Heart left ventricle (tissue), 16 donors: Measurements from ENCODE around the gene GALNT5. TPM values are rescaled to one million over a fixed set of nuclear protein-coding genes. Genes with fewer than 3 reads are reported as not detected.

ENCODE experiments used
- ATAC-seq, 4 donors: fragments of 200-7000 bp; cut with Tn5 transposase; one replicate each; pipeline ENCODE4 v1.9.1; 2020 to 2022; ENCODE audit warnings: moderate library complexity in 4 of 4, mild to moderate bottlenecking in 3 of 4, moderate number of reproducible peaks in 1 of 4
- DNase-seq, 5 donors: peaks; one replicate each; pipeline ENCODE4 v3.0.0-alpha.2; 2020
- H3K27ac ChIP-seq, 12 donors: fragments of 200-600 bp; sonication (generic) in 4 of 12; one replicate each; pipeline versions ENCODE4 v1.5.0 to v1.8.0; 2016 to 2022; ENCODE audit warnings: mild to moderate bottlenecking in 2 of 12
- H3K27me3 ChIP-seq, 9 donors: fragments of 200-600 bp; sonication (generic) in 2 of 9; one replicate each; pipeline versions ENCODE4 v1.5.1 to v1.8.0; 2016 to 2022; ENCODE audit warnings: mild to moderate bottlenecking in 3 of 9
- H3K36me3 ChIP-seq, 9 donors: fragments of 200-600 bp; sonication (generic) in 2 of 9; one replicate each; pipeline versions ENCODE4 v1.5.0 to v1.8.0; 2018 to 2022; ENCODE audit warnings: mild to moderate bottlenecking in 2 of 9
- H3K4me1 ChIP-seq, 12 donors: fragments of 200-600 bp; sonication (generic) in 4 of 12; one replicate each; pipeline versions ENCODE4 v1.5.0 to v1.8.0; 2016 to 2022; ENCODE audit warnings: mild to moderate bottlenecking in 3 of 12
- H3K4me3 ChIP-seq, 12 donors: fragments of 200-600 bp; sonication (generic) in 4 of 12; one replicate each; pipeline versions ENCODE4 v1.5.0 to v1.8.0; 2017 to 2022; ENCODE audit warnings: mild to moderate bottlenecking in 9 of 12, moderate library complexity in 4 of 12
- H3K9me3 ChIP-seq, 12 donors: fragments of 200-600 bp; sonication (generic) in 4 of 12; one replicate each; pipeline versions ENCODE4 v1.5.0 to v1.8.0; 2016 to 2022; ENCODE audit warnings: mild to moderate bottlenecking in 1 of 12
- POLR2A ChIP-seq, 2 donors: fragments of 450-650 bp; IDR thresholded peaks; one replicate each; pipeline ENCODE4 v1.6.1; 2017; ENCODE audit warnings: antibody characterized with exemption in 2 of 2, mild to moderate bottlenecking in 2 of 2, moderate library complexity in 2 of 2
- WGBS, 4 donors: extraction: QIAGEN DNeasy Blood & Tissue Kit in 2 of 4; methylation state at CpG; one replicate each; pipeline versions ENCODE4 v1.1.5 to v1.1.7; 2013 to 2018; 5-methylcytosine and 5-hydroxymethylcytosine counted together
- intact Hi-C, 10 donors: fragments of 100-400 bp; cut with DNase I; formaldehyde crosslinking; loops; one replicate each; pipeline versions ENCODE4 v1.11.1 to v1.14.2; 2022
- polyA plus RNA-seq, 2 donors: library from polyadenylated mRNA; stranded (reverse); fragments of 200-250 nt; gene quantifications; one replicate each; pipeline ENCODE4 v1.2.3, GENCODE V29; 2013
- total RNA-seq, 9 donors: library from RNA; depleted of rRNA in 2 of 9; stranded (reverse); fragments of >200 nt in 2 of 9; fragmentation: NEBNext Ultra II Directional in 3 of 9; extraction: Animal tissue kit (Norgen Biotek cat#: 25700) in 3 of 9; gene quantifications; one replicate each; pipeline versions ENCODE4 v1.1.0 to v1.2.4, GENCODE V29; 2016 to 2023
- TF ChIP-seq, protein P1 (sequence below), 12 donors: fragments of 200-600 bp; sonication (generic) in 4 of 12; IDR thresholded peaks; one replicate each; pipeline versions ENCODE4 v1.5.0 to v1.8.0; 2018 to 2022; ENCODE audit warnings: antibody characterized with exemption in 12 of 12, mild to moderate bottlenecking in 5 of 12
- donor health status: ischemic (EF 13 %, LVEDD 7.1; RV severe dilation, severe dysfunction).
- donor health status: healthy with polysubstance abuse.
- donor health status: DM: no; HTN: yes; CAD: no.
- donor health status: DM: no; HTN: no; CAD: no.
- donor health status: ischemic (EF 25% LVEDD 6.9; RV normal size, moderate dysfunction).
- donor health status: ischemic (EF 25% LVEDD 5.7; RV mildly dilated, moderate dysfunction).
- donor health status: healthy.
- donor health status: DM: yes; HTN: yes; CAD: no.
- donor health status: ischemic (EF 35%, LVEDD 5.7; RV mildly dilated, moderate dysfunction).
- donor health status: nonischemic (EF 11% LVEDD 7.7; RV severe dilation, severe dysfunction).
- donor health status: DM: yes; HTN: yes; CAD: no.
- donor health status: PGD.
- donor health status: ischemic (EF 29% LVEDD 5.4; RV normal size, mild dysfunction).
- donor health status: nonischemic (EF 23%, LVEDD 6.1; RV moderate dilation, normal function).

Gene GALNT5
- total and polyA plus RNA-seq, 11 donors = 0.04 to 1.0 (median 0.16) TPM; not detected in 1

DNA sequence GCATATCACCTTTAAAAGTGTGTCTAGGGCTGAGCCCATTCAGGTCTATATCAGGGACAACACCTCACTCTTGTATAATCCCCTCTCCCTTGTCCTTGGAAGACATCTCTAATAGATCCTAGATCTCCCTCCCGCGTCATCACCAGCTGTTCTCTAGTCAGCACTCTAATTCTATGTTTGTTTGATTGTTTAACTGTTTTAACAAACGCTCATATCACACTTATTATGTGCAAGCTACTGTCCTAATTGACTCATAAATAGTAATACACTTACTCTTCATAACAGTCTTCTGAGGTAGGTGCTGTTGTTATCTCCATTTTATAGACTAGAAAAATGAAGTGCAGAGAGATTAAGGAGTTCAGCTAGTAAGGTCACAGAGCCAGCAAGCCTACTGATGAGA lies 69.7 kb downstream of the GALNT5 start:
- WGBS, 4 donors = 66 to 74% (median 68%) methylated on average over 3 of the region's 3 CpGs
- H3K9me3 ChIP-seq = no peaks in the 10 kb centered on the region
- no peak overlapping the region for H3K27ac ChIP-seq
- H3K27me3 ChIP-seq = no peaks in the 10 kb centered on the region
- no peak overlapping the region for H3K4me3 ChIP-seq
- DNase-seq (no peak), ATAC-seq (peak in 2 of 4 donors; percentile 28 to 35)
- no peaks in the 10 kb centered on the region for H3K36me3 ChIP-seq
- peaks cover 0 to 11% (median 0%) of the 10 kb centered on the region in 12 donors for H3K4me1 ChIP-seq
- intact Hi-C loops = loop anchor here in 5 of 10 donors (5.0 to 10.0 kb wide), 6 partner anchors 158 to 678 kb away; no protein-coding TSS in a partner anchor
- no peak for TF ChIP-seq POLR2A (IDR thresholded peaks at IDR 0.05)
- TF ChIP-seq, protein P1, sequence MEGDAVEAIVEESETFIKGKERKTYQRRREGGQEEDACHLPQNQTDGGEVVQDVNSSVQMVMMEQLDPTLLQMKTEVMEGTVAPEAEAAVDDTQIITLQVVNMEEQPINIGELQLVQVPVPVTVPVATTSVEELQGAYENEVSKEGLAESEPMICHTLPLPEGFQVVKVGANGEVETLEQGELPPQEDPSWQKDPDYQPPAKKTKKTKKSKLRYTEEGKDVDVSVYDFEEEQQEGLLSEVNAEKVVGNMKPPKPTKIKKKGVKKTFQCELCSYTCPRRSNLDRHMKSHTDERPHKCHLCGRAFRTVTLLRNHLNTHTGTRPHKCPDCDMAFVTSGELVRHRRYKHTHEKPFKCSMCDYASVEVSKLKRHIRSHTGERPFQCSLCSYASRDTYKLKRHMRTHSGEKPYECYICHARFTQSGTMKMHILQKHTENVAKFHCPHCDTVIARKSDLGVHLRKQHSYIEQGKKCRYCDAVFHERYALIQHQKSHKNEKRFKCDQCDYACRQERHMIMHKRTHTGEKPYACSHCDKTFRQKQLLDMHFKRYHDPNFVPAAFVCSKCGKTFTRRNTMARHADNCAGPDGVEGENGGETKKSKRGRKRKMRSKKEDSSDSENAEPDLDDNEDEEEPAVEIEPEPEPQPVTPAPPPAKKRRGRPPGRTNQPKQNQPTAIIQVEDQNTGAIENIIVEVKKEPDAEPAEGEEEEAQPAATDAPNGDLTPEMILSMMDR (IDR thresholded peaks at IDR 0.05) = no peak

DNA sequence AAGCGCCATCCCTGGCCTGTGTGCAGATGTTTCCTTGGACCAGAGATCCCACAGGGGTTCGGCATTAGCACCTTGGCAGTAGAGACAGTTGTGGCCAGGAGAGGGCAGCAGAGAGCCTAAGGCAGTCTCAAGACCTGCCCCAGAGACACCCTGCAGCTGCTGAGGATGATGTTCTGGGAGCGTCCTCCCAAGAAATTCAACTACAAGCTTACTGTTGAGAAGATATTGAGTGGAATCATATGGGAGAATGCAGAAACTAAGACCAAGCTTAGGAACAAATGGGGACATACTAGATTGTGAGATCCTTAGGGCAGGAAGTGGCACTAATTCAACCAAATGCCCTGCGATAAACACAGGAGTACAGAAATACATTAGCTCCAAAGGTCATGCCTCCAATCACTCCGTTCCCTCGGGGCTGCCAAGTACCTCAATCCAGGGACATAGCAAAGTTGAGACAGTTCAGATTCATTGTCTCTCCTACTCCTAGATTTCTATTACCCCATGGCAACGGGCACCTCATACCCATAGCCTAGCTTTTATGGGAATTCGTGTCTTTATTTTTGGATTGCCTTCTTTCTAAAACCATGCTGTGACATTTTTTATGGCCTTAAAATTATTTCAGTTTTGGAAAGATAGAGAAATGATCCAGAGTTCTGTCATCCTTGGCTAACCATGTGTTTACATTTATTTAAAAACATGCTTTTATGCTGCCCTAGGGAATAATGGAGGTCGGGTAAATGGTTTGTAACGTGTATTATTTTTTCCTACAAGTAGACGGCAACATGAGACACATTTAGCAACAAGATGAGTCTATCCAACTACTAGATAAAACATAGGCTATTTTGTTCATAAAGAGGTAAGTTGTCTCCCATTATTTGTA lies 70.4 kb downstream of the GALNT5 start:
- peaks cover 0 to 11% (median 0%) of the 10 kb centered on the region in 12 donors for H3K4me1 ChIP-seq
- no peak overlapping the region for H3K4me3 ChIP-seq
- intact Hi-C loops = loop anchor here in 5 of 10 donors (5.0 to 10.0 kb wide), 6 partner anchors 157 to 677 kb away; no protein-coding TSS in a partner anchor
- peak; percentile 79 to 96 (median 91) for ATAC-seq
- TF ChIP-seq POLR2A (IDR thresholded peaks at IDR 0.05) = no peak
- TF ChIP-seq, protein P1 (IDR thresholded peaks at IDR 0.05) = peak; percentile 75 to 94 (median 89)
- H3K36me3 ChIP-seq = no peaks in the 10 kb centered on the region
- H3K9me3 ChIP-seq = no peaks in the 10 kb centered on the region
- no peaks in the 10 kb centered on the region for H3K27me3 ChIP-seq
- H3K27ac ChIP-seq = no peak overlapping the region
- 43 to 51% (median 48%) methylated on average over 11 of the region's 11 CpGs for WGBS, 4 donors
- peak; percentile 72 to 87 (median 79) for DNase-seq

DNA sequence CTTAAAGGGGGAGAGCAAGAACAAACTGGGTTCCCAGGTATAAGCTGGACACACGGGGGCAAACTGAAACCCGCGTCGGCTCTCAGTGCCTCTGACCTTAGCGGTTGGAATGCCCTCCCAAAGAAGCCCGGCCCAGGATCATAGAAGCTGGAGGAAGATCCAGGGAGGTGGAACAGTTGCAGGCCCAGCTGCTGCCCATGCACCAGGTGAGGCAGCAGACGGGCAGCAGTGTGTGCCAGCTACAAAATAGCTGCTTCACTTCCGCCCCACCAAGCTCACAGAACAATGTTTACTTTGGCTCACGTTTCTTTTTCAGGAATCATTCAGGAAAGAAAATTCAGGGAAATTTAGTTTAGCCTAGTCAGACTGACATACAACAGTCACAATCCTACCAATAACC lies 72.0 kb downstream of the GALNT5 start:
- DNase-seq (no peak), ATAC-seq (no peak)
- intact Hi-C loops = loop anchor here in 5 of 10 donors (5.0 to 10.0 kb wide), 6 partner anchors 155 to 675 kb away; no protein-coding TSS in a partner anchor
- no peaks in the 10 kb centered on the region for H3K27me3 ChIP-seq
- peaks cover 0 to 11% (median 0%) of the 10 kb centered on the region in 12 donors for H3K4me1 ChIP-seq
- H3K4me3 ChIP-seq = no peak overlapping the region
- no peak overlapping the region for H3K27ac ChIP-seq
- no peak for TF ChIP-seq POLR2A (IDR thresholded peaks at IDR 0.05)
- TF ChIP-seq, protein P1 (IDR thresholded peaks at IDR 0.05) = no peak
- no peaks in the 10 kb centered on the region for H3K9me3 ChIP-seq
- 82 to 93% (median 86%) methylated on average over 9 of the region's 9 CpGs for WGBS, 4 donors
- no peaks in the 10 kb centered on the region for H3K36me3 ChIP-seq
